PC-3 (cell line): Measurements from ENCODE around the gene WNT7B. TPM values are rescaled to one million over a fixed set of nuclear protein-coding genes. Genes with fewer than 3 reads are reported as not detected.

Experiments
- ATAC-seq: fragments of 200-7000 bp; cut with Tn5 transposase; 2 replicates; pipeline ENCODE4 v1.9.1; 2020; ENCODE audit warnings: mild to moderate bottlenecking, moderate library complexity
- BruUV-seq: library from RNA; stranded (reverse); fragments of 400-500 nt; replicated peaks from 2 replicates; lab custom pipeline; 2021; lab: Mats Ljungman, UMichigan
- CTCF ChIA-PET: fragments of 300-600 bp; sonication (Branson Sonifier 250); formaldehyde crosslinking; loops from one replicate; lab custom pipeline; 2022; ENCODE audit warnings: antibody characterized with exemption; lab: Charles Lee
- POLR2A ChIA-PET: fragments of 300-600 bp; sonication (Branson Sonifier 250); formaldehyde crosslinking; loops from one replicate; lab custom pipeline; 2022; ENCODE audit warnings: antibody characterized with exemption; ENCODE audit not compliant: unreplicated experiment; lab: Charles Lee
- DNase-seq: peaks from one replicate; pipeline ENCODE4 v3.0.0-alpha.2; 2015
- H2AFZ ChIP-seq: fragments of 300-600 bp; sonication (generic); 2 replicates; pipeline ENCODE4 v1.6.0; 2016; ENCODE audit warnings: antibody characterized with exemption, low read length
- H3F3A ChIP-seq: fragments of 300-600 bp; sonication (generic); one replicate; pipeline ENCODE4 v1.6.0; 2017; ENCODE audit warnings: antibody characterized with exemption, low read length, control low read depth, mild to moderate bottlenecking; ENCODE audit not compliant: unreplicated experiment
- H3K27ac ChIP-seq: fragments of 300-600 bp; sonication (generic); 2 replicates; pipeline ENCODE4 v1.5.1; 2016; ENCODE audit warnings: mild to moderate bottlenecking, low read length
- H3K27me3 ChIP-seq: fragments of 300-600 bp; sonication (generic); 2 replicates; pipeline ENCODE4 v1.6.1; 2016; ENCODE audit warnings: low read length, mixed read lengths
- H3K36me3 ChIP-seq: fragments of 300-600 bp; sonication (generic); 2 replicates; pipeline ENCODE4 v1.6.1; 2016; ENCODE audit warnings: low read depth, mixed run types, low read length, mixed read lengths
- H3K4me1 ChIP-seq: fragments of 300-600 bp; sonication (generic); 2 replicates; pipeline ENCODE4 v1.5.1; 2016; ENCODE audit warnings: low read length; ENCODE audit not compliant: insufficient read depth
- H3K4me2 ChIP-seq: fragments of 300-600 bp; sonication (generic); 2 replicates; pipeline ENCODE4 v1.6.0; 2016; ENCODE audit warnings: low read length
- H3K4me3 ChIP-seq: fragments of 300-600 bp; sonication (generic); 2 replicates; pipeline ENCODE4 v1.5.1; 2016; ENCODE audit warnings: mild to moderate bottlenecking, low read length, mixed read lengths
- H3K79me2 ChIP-seq: fragments of 300-600 bp; sonication (generic); 2 replicates; pipeline ENCODE4 v1.6.1; 2017; ENCODE audit warnings: low read length, mixed read lengths
- H3K9ac ChIP-seq: fragments of 300-600 bp; sonication (generic); 2 replicates; pipeline ENCODE4 v1.6.0; 2016; ENCODE audit warnings: mild to moderate bottlenecking, low read length
- H3K9me2 ChIP-seq: fragments of 300-600 bp; sonication (generic); replicated peaks from 2 replicates; pipeline ENCODE4 v1.6.1; 2016; ENCODE audit warnings: mixed run types, low read length, mixed read lengths
- H3K9me3 ChIP-seq: fragments of 300-600 bp; sonication (generic); 2 replicates; pipeline ENCODE4 v1.6.1; 2016; ENCODE audit warnings: low read length, mixed read lengths
- H4K20me1 ChIP-seq: fragments of 300-600 bp; sonication (generic); 2 replicates; pipeline ENCODE4 v1.6.1; 2016; ENCODE audit warnings: low read length, mixed read lengths
- EZH2 ChIP-seq: fragments of 300-600 bp; sonication (generic); IDR thresholded peaks from one replicate; pipeline ENCODE4 v1.6.1; 2017; ENCODE audit warnings: antibody characterized with exemption, mild to moderate bottlenecking, low read length; ENCODE audit not compliant: unreplicated experiment
- EZH2phosphoT487 ChIP-seq: fragments of 300-600 bp; sonication (generic); IDR thresholded peaks from 2 replicates; pipeline ENCODE4 v1.6.1; 2018; ENCODE audit warnings: mild to moderate bottlenecking, antibody characterized with exemption, low read length, borderline replicate concordance
- intact Hi-C: fragments of 100-400 bp; cut with micrococcal nuclease; formaldehyde crosslinking; loops from 2 replicates; pipeline ENCODE4 v1.9.0; 2023
- total RNA-seq: library from RNA; depleted of rRNA; stranded (reverse); fragments of >200 nt; gene quantifications from 2 replicates; pipeline ENCODE4 v1.2.3, GENCODE V29; 2014; rRNA removed
- TF ChIP-seq, protein P1 (sequence below): fragments of 300-600 bp; sonication (generic); conservative IDR thresholded peaks from 2 replicates; pipeline ENCODE4 v1.5.1; 2017; ENCODE audit warnings: antibody characterized with exemption, low read depth, mild to moderate bottlenecking, low read length

The WNT7B gene
- total RNA-seq, 1 experiment from 2014 or later = 42.0 TPM

GRCh38 chr22:45876136-45877035, 100.6 kb downstream of the WNT7B start:
- H3K9ac ChIP-seq = no peak overlapping the region
- CTCF ChIA-PET = no interaction called here

GRCh38 chr22:45872659-45873263, 104.2 kb downstream of the WNT7B start:
- Histone ChIP-seq H3K36me3 (no peaks in the 10 kb centered on the region), H3K9me3 (no peaks in the 10 kb centered on the region), H3K9me2 (no peaks in the 10 kb centered on the region), H3K4me1 (no peaks in the 10 kb centered on the region), H3K27me3 (no peaks in the 10 kb centered on the region), H3K9ac (no peak overlapping the region), H3K27ac (no peak overlapping the region), H3K4me2 (no peak overlapping the region), H3K4me3 (no peak overlapping the region), H3K79me2 (no peaks in the 10 kb centered on the region), H3F3A (no peaks in the 10 kb centered on the region), H2AFZ (no peak overlapping the region), H4K20me1 (no peaks in the 10 kb centered on the region)
- CTCF ChIA-PET = interaction anchor here (1.0 kb wide), 1 partner anchor 9 kb away, joined by 5 read pairs; no protein-coding TSS in a partner anchor
- no TSS peak for BruUV-seq
- intact Hi-C loops = no loop called here
- POLR2A ChIA-PET = no interaction called here
- DNase-seq = no peak
- no peak for ATAC-seq
- TF ChIP-seq EZH2 (no peak), EZH2phosphoT487 (no peak)
- TF ChIP-seq, protein P1, sequence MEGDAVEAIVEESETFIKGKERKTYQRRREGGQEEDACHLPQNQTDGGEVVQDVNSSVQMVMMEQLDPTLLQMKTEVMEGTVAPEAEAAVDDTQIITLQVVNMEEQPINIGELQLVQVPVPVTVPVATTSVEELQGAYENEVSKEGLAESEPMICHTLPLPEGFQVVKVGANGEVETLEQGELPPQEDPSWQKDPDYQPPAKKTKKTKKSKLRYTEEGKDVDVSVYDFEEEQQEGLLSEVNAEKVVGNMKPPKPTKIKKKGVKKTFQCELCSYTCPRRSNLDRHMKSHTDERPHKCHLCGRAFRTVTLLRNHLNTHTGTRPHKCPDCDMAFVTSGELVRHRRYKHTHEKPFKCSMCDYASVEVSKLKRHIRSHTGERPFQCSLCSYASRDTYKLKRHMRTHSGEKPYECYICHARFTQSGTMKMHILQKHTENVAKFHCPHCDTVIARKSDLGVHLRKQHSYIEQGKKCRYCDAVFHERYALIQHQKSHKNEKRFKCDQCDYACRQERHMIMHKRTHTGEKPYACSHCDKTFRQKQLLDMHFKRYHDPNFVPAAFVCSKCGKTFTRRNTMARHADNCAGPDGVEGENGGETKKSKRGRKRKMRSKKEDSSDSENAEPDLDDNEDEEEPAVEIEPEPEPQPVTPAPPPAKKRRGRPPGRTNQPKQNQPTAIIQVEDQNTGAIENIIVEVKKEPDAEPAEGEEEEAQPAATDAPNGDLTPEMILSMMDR = no peak

More at GRCh38 chr22:45876136-45877035, 100.6 kb downstream of the WNT7B start:
- Histone ChIP-seq H3K9me3 (no peaks in the 10 kb centered on the region), H3K9me2 (no peaks in the 10 kb centered on the region), H3K36me3 (no peaks in the 10 kb centered on the region), H3K4me1 (no peaks in the 10 kb centered on the region), H3K27me3 (no peaks in the 10 kb centered on the region), H4K20me1 (no peaks in the 10 kb centered on the region), H2AFZ (no peak overlapping the region), H3K4me2 (no peak overlapping the region), H3K4me3 (no peak overlapping the region), H3K27ac (no peak overlapping the region), H3F3A (no peaks in the 10 kb centered on the region), H3K79me2 (no peaks in the 10 kb centered on the region)
- intact Hi-C loops = no loop called here
- DNase-seq (no peak), ATAC-seq (no peak)
- POLR2A ChIA-PET = no interaction called here
- no TSS peak for BruUV-seq
- TF ChIP-seq EZH2phosphoT487 = no peak

DNA sequence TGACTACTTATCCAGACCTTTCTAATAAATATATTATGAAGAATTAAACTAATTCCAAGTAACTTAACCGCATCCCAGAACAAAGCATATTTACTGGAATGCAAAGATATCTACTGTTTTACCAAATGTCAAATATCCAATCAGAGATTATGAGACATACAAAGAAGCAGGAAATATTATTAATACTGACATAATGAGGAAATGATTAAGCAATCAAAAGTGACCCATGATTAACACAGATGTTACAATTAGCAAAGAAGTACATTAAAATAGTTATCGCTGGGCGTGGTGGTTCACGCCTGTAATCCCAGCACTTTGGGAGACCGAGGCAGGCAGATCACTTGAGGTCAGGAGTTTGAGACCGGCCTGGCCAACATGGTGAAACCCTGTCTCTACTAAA, 105.2 kb downstream of the WNT7B start:
- no peak for TF ChIP-seq EZH2phosphoT487
- TF ChIP-seq, protein P1 = no peak
- no peak for TF ChIP-seq EZH2
- Histone ChIP-seq H3K4me1 (no peaks in the 10 kb centered on the region), H3K27me3 (no peaks in the 10 kb centered on the region), H3K79me2 (no peaks in the 10 kb centered on the region), H4K20me1 (no peaks in the 10 kb centered on the region), H3K9me2 (no peaks in the 10 kb centered on the region), H3K27ac (no peak overlapping the region), H3K4me2 (no peak overlapping the region), H2AFZ (no peak overlapping the region), H3K36me3 (no peaks in the 10 kb centered on the region), H3F3A (no peaks in the 10 kb centered on the region), H3K9me3 (no peaks in the 10 kb centered on the region), H3K9ac (no peak overlapping the region), H3K4me3 (no peak overlapping the region)
- DNase-seq (no peak), ATAC-seq (no peak)
- ChIA-PET CTCF (no interaction called here), POLR2A (no interaction called here)
- no TSS peak for BruUV-seq
- intact Hi-C loops = no loop called here

Other genes with a start within 250 kb of the WNT7B start
- gene PPARA, start 173.4 kb upstream of the WNT7B start, total RNA-seq = 6.0 and 7.7 TPM in 2 replicates